ENCODE results near the gene TOMM20. TPM values are rescaled to one million over a fixed set of nuclear protein-coding genes. Genes with fewer than 3 reads are reported as not detected.

Gene TOMM20
- total RNA-seq, 4 donors from 2014 or later = 101 to 116 (median 111) TPM

DNA sequence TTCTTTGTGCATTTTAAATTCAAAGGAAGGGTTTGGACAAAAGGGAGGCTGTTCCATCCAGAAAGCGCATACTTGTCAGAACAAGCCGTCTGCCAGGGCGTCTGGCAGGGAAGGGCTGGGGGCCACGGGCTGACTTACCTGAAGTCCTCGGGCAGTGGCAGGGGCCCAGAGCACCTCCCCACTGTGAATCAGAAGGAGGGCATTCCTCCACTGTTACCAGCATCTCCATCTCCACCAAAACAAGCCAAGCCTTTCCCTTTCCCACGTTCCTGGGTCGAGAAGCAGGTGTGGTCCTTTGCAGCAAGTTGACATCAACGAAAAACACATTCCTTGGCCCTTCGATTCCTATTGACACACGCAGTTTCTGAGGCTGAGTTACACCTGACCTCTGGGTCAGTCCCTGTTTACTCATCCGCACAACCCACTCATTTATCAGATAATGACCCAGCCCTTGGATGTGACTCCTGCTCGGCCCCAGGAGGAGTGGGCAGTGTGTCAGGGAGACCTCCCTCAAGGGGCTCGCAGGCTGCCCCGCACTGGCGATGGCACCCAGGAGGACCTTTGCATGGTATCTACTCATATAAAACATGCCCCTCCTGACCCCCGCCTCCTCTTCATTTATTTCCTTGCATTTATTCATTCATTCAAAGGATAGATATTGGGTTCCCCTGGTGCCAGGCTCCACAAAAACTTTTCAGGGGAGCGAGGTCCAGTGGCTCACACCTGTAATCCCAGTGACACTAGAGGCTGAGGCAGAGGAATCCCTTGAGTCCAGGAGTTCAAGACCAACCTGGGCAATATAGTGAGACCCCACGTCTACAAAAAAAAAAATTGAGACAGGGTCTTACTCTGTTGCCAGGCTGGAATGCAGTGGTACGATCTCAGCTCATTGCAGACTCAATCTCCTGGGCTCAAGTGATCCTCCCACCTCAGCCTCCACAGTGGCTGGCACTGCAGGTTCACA is 60.2 kb downstream of the TOMM20 start:
- DNase-seq (ENCODE audit: low spot score in 2 of 2) = peak in 1 of 2 donors; percentile 84
- peaks cover 61% of the 10 kb centered on the region for H3K4me1 ChIP-seq
- 50% methylated on average over 19 of the region's 19 CpGs for WGBS

DNA sequence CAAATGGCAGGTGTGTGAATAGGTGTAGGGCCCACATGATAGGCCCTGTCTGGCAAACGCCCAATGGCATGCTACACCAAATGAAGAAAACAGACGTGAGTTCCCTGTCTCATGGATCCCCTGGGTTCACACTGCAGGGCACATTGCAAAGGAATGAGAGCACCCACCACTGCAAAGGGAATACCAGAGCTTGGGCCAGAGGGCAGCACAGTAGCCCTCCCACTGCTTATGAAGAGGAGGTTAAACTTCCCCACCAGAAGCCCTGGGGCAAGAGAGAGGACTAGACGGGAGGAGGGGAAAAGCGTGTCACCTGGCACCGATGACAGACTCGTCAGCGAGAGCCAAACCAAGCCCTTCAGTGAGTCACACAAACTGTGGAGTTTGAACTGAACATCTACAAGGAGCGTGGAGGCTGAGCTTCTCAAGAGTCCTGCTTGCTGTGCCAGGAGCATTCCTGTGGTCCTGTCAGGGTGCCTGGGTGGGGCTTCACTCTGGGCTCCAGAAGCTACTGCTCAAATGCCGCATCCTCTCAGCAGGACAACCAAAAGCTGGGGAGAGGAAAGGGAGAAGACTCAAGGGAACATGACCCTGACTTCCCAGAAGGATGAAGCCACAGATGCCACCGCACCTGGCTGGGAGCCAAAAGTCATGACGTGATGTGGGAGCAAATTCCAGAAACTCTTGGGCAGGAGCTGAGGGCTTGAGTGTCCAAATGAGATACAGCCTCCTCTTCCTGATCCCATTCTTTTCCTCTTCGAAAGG is 61.1 kb downstream of the TOMM20 start:
- Histone ChIP-seq H3K4me1 (peaks cover 64% of the 10 kb centered on the region), H3K36me3 (no peaks in the 10 kb centered on the region), H3K27ac (peak overlapping the region; percentile 95), H3K9me3 (no peaks in the 10 kb centered on the region), H3K4me3 (no peak overlapping the region), H3K27me3 (no peaks in the 10 kb centered on the region)
- TF ChIP-seq EP300 (IDR thresholded peaks at IDR 0.05) = no peak
- TF ChIP-seq POLR2AphosphoS5 (IDR thresholded peaks at IDR 0.05) = peak in 2 of 3 donors; percentile 31 to 65
- peak; percentile 92 to 94 for DNase-seq (ENCODE audit: low spot score in 2 of 2)
- WGBS = 16% methylated on average over 11 of the region's 12 CpGs

More for the DNA sequence above, 60.2 kb downstream of the TOMM20 start:
- Histone ChIP-seq H3K27ac (peak overlapping the region; percentile 95), H3K9me3 (no peaks in the 10 kb centered on the region), H3K36me3 (no peaks in the 10 kb centered on the region), H3K4me3 (no peak overlapping the region), H3K27me3 (no peaks in the 10 kb centered on the region)
- TF ChIP-seq CTCF (IDR thresholded peaks at IDR 0.05) = no peak
- TF ChIP-seq POLR2AphosphoS5 (IDR thresholded peaks at IDR 0.05) = peak in 2 of 3 donors; percentile 24 to 32

- H3K4me1 ChIP-seq = peaks cover 56% of the 10 kb centered on the region
- TF ChIP-seq POLR2A (IDR thresholded peaks at IDR 0.05) (no peak), CTCF (IDR thresholded peaks at IDR 0.05) (no peak), POLR2AphosphoS5 (IDR thresholded peaks at IDR 0.05) (no peak), EP300 (IDR thresholded peaks at IDR 0.05) (no peak)
- H3K27me3 ChIP-seq = no peaks in the 10 kb centered on the region
- WGBS = 74% methylated on average over 8 of the region's 9 CpGs
- peak overlapping the region; percentile 53 for H3K27ac ChIP-seq
- no peak for DNase-seq (ENCODE audit: low spot score in 2 of 2)
- no peaks in the 10 kb centered on the region for H3K36me3 ChIP-seq
- H3K9me3 ChIP-seq = no peaks in the 10 kb centered on the region
- H3K4me3 ChIP-seq = no peak overlapping the region
Observed at GRCh38 chr1:235063068-235063765, 65.4 kb downstream of the TOMM20 start.

DNA sequence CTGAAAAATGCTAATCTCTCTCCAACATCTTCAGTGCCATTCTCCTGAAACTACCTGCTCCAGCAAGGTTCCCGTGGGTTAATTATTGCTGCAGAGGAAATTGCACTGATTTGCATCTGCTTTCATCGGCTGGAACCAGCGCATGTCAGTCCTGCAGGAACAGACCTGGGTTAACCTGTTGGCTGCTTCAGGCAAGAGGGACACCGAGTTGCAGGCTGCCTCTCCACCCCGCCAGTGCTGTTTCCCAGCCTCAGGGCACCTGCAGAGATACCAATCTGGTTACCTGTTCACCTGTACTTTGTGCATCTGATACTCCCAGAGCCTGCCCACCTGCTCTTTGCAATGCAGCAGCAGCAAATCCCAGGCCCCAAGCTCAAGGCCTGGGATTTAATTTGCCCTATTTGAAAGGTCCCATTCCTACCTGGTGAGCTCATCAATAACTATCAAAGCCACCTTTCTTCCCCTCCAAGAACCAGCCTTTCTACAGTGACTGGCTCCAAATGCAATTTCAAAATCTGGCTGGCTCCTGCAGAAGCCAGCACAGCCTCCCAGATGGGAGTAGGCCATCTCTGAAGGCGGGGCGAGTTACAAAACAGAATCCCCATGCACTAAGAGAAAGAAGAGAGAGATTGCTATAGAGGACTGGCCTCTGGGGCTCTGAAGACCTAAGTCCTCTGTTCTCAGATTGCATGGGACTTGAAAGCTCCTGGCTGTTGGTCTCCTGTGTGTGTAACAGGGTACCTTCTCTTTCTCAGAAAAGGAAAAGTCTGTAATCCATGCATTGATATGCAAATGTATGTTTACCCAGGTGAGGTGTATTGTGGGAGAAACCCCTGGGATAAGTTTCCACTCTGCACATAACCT is 67.8 kb downstream of the TOMM20 start:
- H3K27me3 ChIP-seq = no peaks in the 10 kb centered on the region
- H3K36me3 ChIP-seq = no peaks in the 10 kb centered on the region
- H3K4me3 ChIP-seq = no peak overlapping the region
- peaks cover 40% of the 10 kb centered on the region for H3K4me1 ChIP-seq
- WGBS = 31% methylated on average over 7 of the region's 7 CpGs
- no peaks in the 10 kb centered on the region for H3K9me3 ChIP-seq
- TF ChIP-seq POLR2AphosphoS5 (IDR thresholded peaks at IDR 0.05) (peak in 2 of 3 donors; percentile 7 to 16), EP300 (IDR thresholded peaks at IDR 0.05) (no peak)
- DNase-seq (ENCODE audit: low spot score in 2 of 2) = no peak
- H3K27ac ChIP-seq = peak overlapping the region; percentile 53

Other genes starting within 250 kb of the TOMM20 start
- 10 to 100 TPM; 35.2 to 75.9 (median 51.2) TPM for gene RBM34, start 32.4 kb upstream of the TOMM20 start, total RNA-seq
- 10 to 100 TPM; 21.4 to 62.7 (median 31.8) TPM for gene ARID4B, start 199.3 kb upstream of the TOMM20 start, total RNA-seq
- gene GGPS1, start 199.7 kb upstream of the TOMM20 start, total RNA-seq = 10 to 100 TPM; 18.9 to 26.5 (median 21.4) TPM
- gene TBCE, start 238.6 kb upstream of the TOMM20 start, total RNA-seq = 10 to 100 TPM; 12.0 to 33.3 (median 21.1) TPM

Data from suprapubic skin (tissue), 4 donors.